VCaP (cell line): ENCODE measurements around the gene MINAR1.
"Not testable (repeated sequence)": the region's sequence is repeated elsewhere in the genome, so short reads cannot be mapped to it uniquely, and the experiment has no call there.

Experiments
- H3K27ac ChIP-seq: fragments of 450-650 bp; 2 replicates; pipeline ENCODE4 v1.5.1; 2017
- CTCF ChIP-seq: fragments of 450-650 bp; conservative IDR thresholded peaks from 2 replicates; pipeline ENCODE4 v1.5.1; 2017; ENCODE audit warnings: mild to moderate bottlenecking, moderate library complexity

MINAR1 gene

GRCh38 chr15:79418693-79419279 is 13.3 kb upstream of the MINAR1 start:
- no peak for TF ChIP-seq CTCF

GRCh38 chr15:79425591-79426295 is 6.4 kb upstream of the MINAR1 start:
- no peak for TF ChIP-seq CTCF
- no peak overlapping the region for H3K27ac ChIP-seq

More at GRCh38 chr15:79418693-79419279, 13.3 kb upstream of the MINAR1 start:
- H3K27ac ChIP-seq, result no peak overlapping the region

GRCh38 chr15:79426899-79427298 is 5.2 kb upstream of the MINAR1 start:
- H3K27ac ChIP-seq, result not testable (repeated sequence)

- TF ChIP-seq CTCF, result no peak
- H3K27ac ChIP-seq, result no peak overlapping the region
Measured at GRCh38 chr15:79427781-79428598, 4.1 kb upstream of the MINAR1 start.

- H3K27ac ChIP-seq, result peak overlapping the region; percentile 36; the same call in 1 of the 2 replicates
- no peak for TF ChIP-seq CTCF
Measured at GRCh38 chr15:79430901-79431635, 1.1 kb upstream of the MINAR1 start.

GRCh38 chr15:79432345-79433275 is 474 bp downstream of the MINAR1 start:
- H3K27ac ChIP-seq, result peak overlapping the region; percentile 36; the same call in 1 of the 2 replicates
- TF ChIP-seq CTCF, result peak; percentile 56
